ENCODE results near the gene TSR3. TPM values are rescaled to one million over a fixed set of nuclear protein-coding genes. Genes with fewer than 3 reads are reported as not detected.

TSR3 gene
- total and polyA plus RNA-seq, 9 donors, result 6.3 to 74.6 (median 40.7) TPM

DNA sequence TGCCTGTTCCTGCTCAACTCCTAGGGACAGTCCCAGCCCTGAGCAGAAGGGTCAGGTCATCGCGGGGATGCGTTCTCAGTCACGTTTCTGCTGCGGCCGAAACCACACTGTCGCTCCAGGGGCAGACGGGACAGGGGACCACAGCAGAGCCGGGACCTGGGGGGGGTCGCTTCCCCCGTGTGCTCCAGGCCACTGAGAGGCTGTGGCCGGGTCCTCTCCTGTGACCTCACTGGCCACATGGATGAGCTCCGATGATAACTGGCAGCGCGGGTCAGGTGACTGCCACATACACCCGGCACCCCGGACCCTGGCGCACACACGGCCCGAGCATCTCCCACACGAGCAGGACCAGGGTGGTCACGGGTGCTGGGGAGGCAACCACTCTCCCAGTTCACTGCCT, 12.8 kb upstream of the TSR3 start:
- WGBS, 3 donors, result 84 to 88% (median 87%) methylated on average over 21 to 22 of the region's 22 CpGs
- no peaks in the 10 kb centered on the region for H3K36me3 ChIP-seq

DNA sequence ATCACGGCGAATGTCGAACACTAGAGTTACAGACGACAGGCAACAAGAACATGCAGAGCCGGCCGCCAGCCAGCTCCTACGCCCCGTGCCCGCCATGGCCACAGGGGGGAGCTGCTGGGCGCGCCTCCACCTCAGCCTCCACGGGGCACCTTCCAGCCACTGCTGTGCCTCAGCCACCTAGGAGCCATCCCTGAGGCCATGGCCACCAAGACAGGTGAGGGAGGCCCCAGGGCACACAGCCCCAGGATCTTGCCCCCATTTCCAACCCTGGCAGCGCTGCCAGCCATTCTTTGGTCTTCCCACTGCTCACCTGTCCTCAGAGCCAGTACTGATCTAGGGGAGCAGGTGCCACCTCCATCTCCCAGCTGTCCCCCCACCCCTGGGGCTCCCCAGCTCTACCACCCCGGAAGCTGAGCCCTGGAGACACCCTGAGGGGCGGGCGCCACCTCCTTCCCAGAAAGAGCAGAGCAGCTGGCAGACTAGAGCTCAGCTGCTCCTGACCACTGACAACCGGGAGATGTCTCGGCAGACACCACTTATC, 11.9 kb upstream of the TSR3 start:
- Histone ChIP-seq H3K4me3 (no peak overlapping the region), H3K27ac (no peak overlapping the region), H3K4me1 (ENCODE audit: insufficient read depth) (no peaks in the 10 kb centered on the region), H3K9me3 (no peaks in the 10 kb centered on the region), H3K27me3 (no peaks in the 10 kb centered on the region), H3K36me3 (no peaks in the 10 kb centered on the region)
- intact Hi-C loops (cut with DNase I), result no loop called here
- WGBS, 3 donors, result 42 to 52% (median 49%) methylated on average over 18 of the region's 18 CpGs
- peak in 1 of 5 donors; percentile 66 for DNase-seq
- TF ChIP-seq POLR2A (IDR thresholded peaks at IDR 0.05) (no peak), EP300 (IDR thresholded peaks at IDR 0.05) (no peak)
- TF ChIP-seq, protein P1, sequence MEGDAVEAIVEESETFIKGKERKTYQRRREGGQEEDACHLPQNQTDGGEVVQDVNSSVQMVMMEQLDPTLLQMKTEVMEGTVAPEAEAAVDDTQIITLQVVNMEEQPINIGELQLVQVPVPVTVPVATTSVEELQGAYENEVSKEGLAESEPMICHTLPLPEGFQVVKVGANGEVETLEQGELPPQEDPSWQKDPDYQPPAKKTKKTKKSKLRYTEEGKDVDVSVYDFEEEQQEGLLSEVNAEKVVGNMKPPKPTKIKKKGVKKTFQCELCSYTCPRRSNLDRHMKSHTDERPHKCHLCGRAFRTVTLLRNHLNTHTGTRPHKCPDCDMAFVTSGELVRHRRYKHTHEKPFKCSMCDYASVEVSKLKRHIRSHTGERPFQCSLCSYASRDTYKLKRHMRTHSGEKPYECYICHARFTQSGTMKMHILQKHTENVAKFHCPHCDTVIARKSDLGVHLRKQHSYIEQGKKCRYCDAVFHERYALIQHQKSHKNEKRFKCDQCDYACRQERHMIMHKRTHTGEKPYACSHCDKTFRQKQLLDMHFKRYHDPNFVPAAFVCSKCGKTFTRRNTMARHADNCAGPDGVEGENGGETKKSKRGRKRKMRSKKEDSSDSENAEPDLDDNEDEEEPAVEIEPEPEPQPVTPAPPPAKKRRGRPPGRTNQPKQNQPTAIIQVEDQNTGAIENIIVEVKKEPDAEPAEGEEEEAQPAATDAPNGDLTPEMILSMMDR (IDR thresholded peaks at IDR 0.05), result peak in 2 of 3 donors; percentile 25 to 39

More for the DNA sequence above, 12.8 kb upstream of the TSR3 start:
- no peak for DNase-seq
- H3K27ac ChIP-seq, result no peak overlapping the region
- no peaks in the 10 kb centered on the region for H3K4me1 ChIP-seq (ENCODE audit: insufficient read depth)
- H3K4me3 ChIP-seq, result no peak overlapping the region
- TF ChIP-seq, protein P1 (IDR thresholded peaks at IDR 0.05), result no peak
- TF ChIP-seq EP300 (IDR thresholded peaks at IDR 0.05) (no peak), POLR2A (IDR thresholded peaks at IDR 0.05) (no peak)
- H3K9me3 ChIP-seq, result no peaks in the 10 kb centered on the region
- intact Hi-C loops (cut with DNase I), result no loop called here
- H3K27me3 ChIP-seq, result no peaks in the 10 kb centered on the region

DNA sequence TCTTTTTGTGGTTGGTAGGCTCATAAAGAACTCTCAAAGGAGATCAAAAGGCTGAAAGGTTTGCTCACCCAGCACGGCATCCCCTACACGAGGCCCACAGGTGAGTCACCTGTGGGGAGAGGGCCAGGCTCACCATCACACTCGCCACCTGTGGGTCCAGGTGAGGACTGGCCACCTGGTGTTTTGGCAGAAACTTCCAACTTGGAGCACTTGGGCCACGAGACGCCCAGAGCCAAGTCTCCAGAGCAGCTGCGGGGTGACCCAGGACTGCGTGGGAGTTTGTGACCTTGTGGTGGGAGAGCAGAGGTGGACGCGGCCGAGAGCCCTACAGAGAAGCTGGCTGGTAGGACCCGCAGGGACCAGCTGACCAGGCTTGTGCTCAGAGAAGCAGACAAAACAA, 11.1 kb upstream of the TSR3 start:
- Histone ChIP-seq H3K4me1 (ENCODE audit: insufficient read depth) (no peaks in the 10 kb centered on the region), H3K4me3 (no peak overlapping the region), H3K27me3 (no peaks in the 10 kb centered on the region), H3K27ac (no peak overlapping the region), H3K9me3 (no peaks in the 10 kb centered on the region), H3K36me3 (no peaks in the 10 kb centered on the region)
- DNase-seq, result no peak
- 24 to 47% (median 30%) methylated on average over 11 of the region's 11 CpGs for WGBS, 3 donors
- no peak for TF ChIP-seq POLR2A (IDR thresholded peaks at IDR 0.05)
- TF ChIP-seq, protein P1 (IDR thresholded peaks at IDR 0.05), result no peak
- no peak for TF ChIP-seq EP300 (IDR thresholded peaks at IDR 0.05)
- intact Hi-C loops (cut with DNase I), result no loop called here

- H3K36me3 ChIP-seq, result no peaks in the 10 kb centered on the region
- intact Hi-C loops (cut with DNase I), result no loop called here
- 91% methylated on average over 35 to 43 of the region's 43 CpGs for WGBS, 3 donors
Measured at GRCh38 chr16:1361685-1362360, 10.1 kb upstream of the TSR3 start.

More at GRCh38 chr16:1361685-1362360, 10.1 kb upstream of the TSR3 start:
- Histone ChIP-seq H3K27me3 (no peaks in the 10 kb centered on the region), H3K4me1 (ENCODE audit: insufficient read depth) (no peaks in the 10 kb centered on the region), H3K4me3 (no peak overlapping the region), H3K27ac (no peak overlapping the region), H3K9me3 (no peaks in the 10 kb centered on the region)
- TF ChIP-seq, protein P1 (IDR thresholded peaks at IDR 0.05), result no peak
- no peak for TF ChIP-seq EP300 (IDR thresholded peaks at IDR 0.05)
- no peak for TF ChIP-seq POLR2A (IDR thresholded peaks at IDR 0.05)
- DNase-seq, result no peak

All from ovary (tissue), 9 donors.